Activated T-helper 2 cell treated with anti-CD3 and anti-CD28 coated beads, Interferon-gamma antibody, Interleukin-2, Interleukin-4, amounts not matched to agents 10 μg/mL and 5 μg/mL and 100 μg/mL, durations not matched to agents 14 hours and 24 hours and 36 hours (primary cell): Measurements from ENCODE around the gene RGS6. TPM values are rescaled to one million over a fixed set of nuclear protein-coding genes. Genes with fewer than 3 reads are reported as not detected.

ENCODE experiments used
- DNase-seq: peaks from one replicate; pipeline ENCODE4 v3.0.0; 2021; ENCODE audit warnings: low spot score
- H3K27ac Mint-ChIP-seq: one replicate; pipeline ENCODE4 v1.8.0; 2021; ENCODE audit warnings: mixed read lengths
- H3K27me3 Mint-ChIP-seq: one replicate; pipeline ENCODE4 v1.8.0; 2021; ENCODE audit warnings: low read depth, mixed read lengths
- H3K36me3 Mint-ChIP-seq: one replicate; pipeline ENCODE4 v1.8.0; 2021; ENCODE audit warnings: low read depth, mixed read lengths
- H3K4me1 Mint-ChIP-seq: one replicate; pipeline ENCODE4 v1.8.0; 2021; ENCODE audit warnings: low read depth, mixed read lengths
- H3K4me3 Mint-ChIP-seq: one replicate; pipeline ENCODE4 v1.8.0; 2021; ENCODE audit warnings: low read depth, mild to moderate bottlenecking, moderate library complexity, mixed read lengths
- H3K9me3 Mint-ChIP-seq: one replicate; pipeline ENCODE4 v1.8.0; 2021; ENCODE audit warnings: mixed read lengths
- intact Hi-C: fragments of 100-400 bp; cut with micrococcal nuclease; formaldehyde crosslinking; loops from one replicate; pipeline ENCODE4 v1.15.1; 2023
- total RNA-seq: library from RNA; stranded (reverse); gene quantifications from 2 replicates; pipeline ENCODE4 v1.2.3, GENCODE V29; 2022

RGS6 gene
- total RNA-seq, 1 donor from 2014 or later, result 3.7 TPM

- no peak overlapping the region for H3K4me3 Mint-ChIP-seq
- peaks cover 24% of the 10 kb centered on the region for H3K27me3 Mint-ChIP-seq
- intact Hi-C loops, result no loop called here
- H3K9me3 Mint-ChIP-seq, result peaks cover 1% of the 10 kb centered on the region
- H3K36me3 Mint-ChIP-seq, result no peaks in the 10 kb centered on the region
- no peak overlapping the region for H3K27ac Mint-ChIP-seq
- DNase-seq, result no peak
- H3K4me1 Mint-ChIP-seq, result peaks cover 4% of the 10 kb centered on the region
Observed at GRCh38 chr14:72120315-72120714, 188.1 kb downstream of the RGS6 start.

- H3K4me3 Mint-ChIP-seq, result no peak overlapping the region
- H3K4me1 Mint-ChIP-seq, result peaks cover 9% of the 10 kb centered on the region
- H3K36me3 Mint-ChIP-seq, result peaks cover 7% of the 10 kb centered on the region
- H3K9me3 Mint-ChIP-seq, result peaks cover 7% of the 10 kb centered on the region
- DNase-seq, result no peak
- H3K27me3 Mint-ChIP-seq, result peaks cover 38% of the 10 kb centered on the region
- intact Hi-C loops, result no loop called here
- H3K27ac Mint-ChIP-seq, result no peak overlapping the region
Observed at GRCh38 chr14:72123755-72124154, 191.5 kb downstream of the RGS6 start.

- peaks cover 7% of the 10 kb centered on the region for H3K36me3 Mint-ChIP-seq
- no peak overlapping the region for H3K4me3 Mint-ChIP-seq
- no peak for DNase-seq
- intact Hi-C loops, result no loop called here
- H3K4me1 Mint-ChIP-seq, result peaks cover 12% of the 10 kb centered on the region
- peaks cover 7% of the 10 kb centered on the region for H3K9me3 Mint-ChIP-seq
- H3K27me3 Mint-ChIP-seq, result peaks cover 34% of the 10 kb centered on the region
- no peak overlapping the region for H3K27ac Mint-ChIP-seq
Observed at GRCh38 chr14:72124171-72124570, 191.9 kb downstream of the RGS6 start.

- no peak for DNase-seq
- H3K27me3 Mint-ChIP-seq, result peaks cover 37% of the 10 kb centered on the region
- intact Hi-C loops, result no loop called here
- H3K27ac Mint-ChIP-seq, result no peak overlapping the region
- peaks cover 12% of the 10 kb centered on the region for H3K4me1 Mint-ChIP-seq
- peaks cover 7% of the 10 kb centered on the region for H3K9me3 Mint-ChIP-seq
- no peak overlapping the region for H3K4me3 Mint-ChIP-seq
- H3K36me3 Mint-ChIP-seq, result peaks cover 7% of the 10 kb centered on the region
Observed at GRCh38 chr14:72126091-72126490, 193.9 kb downstream of the RGS6 start.

- Mint-ChIP-seq H3K27me3 (peaks cover 35% of the 10 kb centered on the region), H3K27ac (no peak overlapping the region), H3K4me3 (no peak overlapping the region), H3K9me3 (peaks cover 7% of the 10 kb centered on the region), H3K36me3 (peaks cover 7% of the 10 kb centered on the region), H3K4me1 (peaks cover 12% of the 10 kb centered on the region)
- no peak for DNase-seq
- intact Hi-C loops, result no loop called here
Observed at GRCh38 chr14:72126561-72126960, 194.3 kb downstream of the RGS6 start.

- H3K36me3 Mint-ChIP-seq, result peaks cover 7% of the 10 kb centered on the region
- peak overlapping the region; percentile 28 for H3K27ac Mint-ChIP-seq
- H3K27me3 Mint-ChIP-seq, result peaks cover 39% of the 10 kb centered on the region
- H3K9me3 Mint-ChIP-seq, result peaks cover 7% of the 10 kb centered on the region
- intact Hi-C loops, result no loop called here
- no peak for DNase-seq
- H3K4me3 Mint-ChIP-seq, result no peak overlapping the region
- peaks cover 12% of the 10 kb centered on the region for H3K4me1 Mint-ChIP-seq
Observed at GRCh38 chr14:72128629-72129028, 196.4 kb downstream of the RGS6 start.

- intact Hi-C loops, result no loop called here
- no peak for DNase-seq
- peaks cover 7% of the 10 kb centered on the region for H3K36me3 Mint-ChIP-seq
- no peak overlapping the region for H3K4me3 Mint-ChIP-seq
- H3K27ac Mint-ChIP-seq, result no peak overlapping the region
- peaks cover 45% of the 10 kb centered on the region for H3K27me3 Mint-ChIP-seq
- H3K9me3 Mint-ChIP-seq, result peaks cover 7% of the 10 kb centered on the region
- H3K4me1 Mint-ChIP-seq, result peaks cover 9% of the 10 kb centered on the region
Observed at GRCh38 chr14:72129291-72129690, 197.1 kb downstream of the RGS6 start.

- H3K4me3 Mint-ChIP-seq, result no peak overlapping the region
- intact Hi-C loops, result no loop called here
- H3K36me3 Mint-ChIP-seq, result no peaks in the 10 kb centered on the region
- no peak overlapping the region for H3K27ac Mint-ChIP-seq
- H3K9me3 Mint-ChIP-seq, result no peaks in the 10 kb centered on the region
- no peak for DNase-seq
- peaks cover 12% of the 10 kb centered on the region for H3K27me3 Mint-ChIP-seq
- no peaks in the 10 kb centered on the region for H3K4me1 Mint-ChIP-seq
Observed at GRCh38 chr14:72141084-72141483, 208.9 kb downstream of the RGS6 start.

GRCh38 chr14:72142328-72142727 is 210.1 kb downstream of the RGS6 start:
- Mint-ChIP-seq H3K9me3 (no peaks in the 10 kb centered on the region), H3K4me1 (no peaks in the 10 kb centered on the region), H3K4me3 (no peak overlapping the region), H3K27ac (no peak overlapping the region), H3K36me3 (no peaks in the 10 kb centered on the region), H3K27me3 (peaks cover 20% of the 10 kb centered on the region)
- intact Hi-C loops, result no loop called here
- DNase-seq, result no peak

GRCh38 chr14:72146241-72146640 is 214.0 kb downstream of the RGS6 start:
- no peak for DNase-seq
- Mint-ChIP-seq H3K27me3 (peaks cover 33% of the 10 kb centered on the region), H3K36me3 (no peaks in the 10 kb centered on the region), H3K9me3 (no peaks in the 10 kb centered on the region), H3K27ac (no peak overlapping the region), H3K4me1 (no peaks in the 10 kb centered on the region), H3K4me3 (no peak overlapping the region)
- intact Hi-C loops, result no loop called here

GRCh38 chr14:72154645-72155378 is 222.6 kb downstream of the RGS6 start:
- Mint-ChIP-seq H3K4me1 (peaks cover 8% of the 10 kb centered on the region), H3K4me3 (no peak overlapping the region), H3K27me3 (peaks cover 21% of the 10 kb centered on the region), H3K9me3 (peaks cover 10% of the 10 kb centered on the region), H3K27ac (no peak overlapping the region), H3K36me3 (no peaks in the 10 kb centered on the region)
- DNase-seq, result no peak
- intact Hi-C loops, result loop anchor here (2.0 to 10.0 kb wide), 2 partner anchors 106 to 130 kb away; no protein-coding TSS in a partner anchor

GRCh38 chr14:72155379-72155993 is 223.3 kb downstream of the RGS6 start:
- H3K4me3 Mint-ChIP-seq, result no peak overlapping the region
- intact Hi-C loops, result loop anchor here (2.0 to 10.0 kb wide), 2 partner anchors 107 to 131 kb away; no protein-coding TSS in a partner anchor
- H3K27me3 Mint-ChIP-seq, result peaks cover 25% of the 10 kb centered on the region
- peaks cover 8% of the 10 kb centered on the region for H3K4me1 Mint-ChIP-seq
- H3K27ac Mint-ChIP-seq, result no peak overlapping the region
- DNase-seq, result no peak
- peaks cover 10% of the 10 kb centered on the region for H3K9me3 Mint-ChIP-seq
- no peaks in the 10 kb centered on the region for H3K36me3 Mint-ChIP-seq

- no peak for DNase-seq
- peaks cover 8% of the 10 kb centered on the region for H3K4me1 Mint-ChIP-seq
- peaks cover 16% of the 10 kb centered on the region for H3K27me3 Mint-ChIP-seq
- H3K36me3 Mint-ChIP-seq, result no peaks in the 10 kb centered on the region
- H3K9me3 Mint-ChIP-seq, result no peaks in the 10 kb centered on the region
- intact Hi-C loops, result no loop called here
- no peak overlapping the region for H3K27ac Mint-ChIP-seq
- H3K4me3 Mint-ChIP-seq, result no peak overlapping the region
Observed at GRCh38 chr14:72164420-72165228, 232.4 kb downstream of the RGS6 start.
